Astrocyte (in vitro differentiated cells and primary cell): ENCODE measurements around the gene FHIT. TPM values are rescaled to one million over a fixed set of nuclear protein-coding genes. Genes with fewer than 3 reads are reported as not detected.

ENCODE experiments used
- DNase-seq: peaks from one replicate; pipeline ENCODE4 v3.0.0-alpha.2; 2010; ENCODE audit warnings: low read depth
- FAIRE-seq: peaks from 2 replicates; lab custom pipeline; 2011; peaks lifted over from hg19 to GRCh38; lab: Jason Lieb, UNC
- H2AFZ ChIP-seq: 2 replicates; pipeline ENCODE4 v1.6.0; 2012; ENCODE audit warnings: low read depth, low read length, inconsistent platforms
- H3K27ac ChIP-seq: 2 replicates; pipeline ENCODE4 v1.5.1; 2011; ENCODE audit warnings: low read depth, low read length, inconsistent platforms
- H3K27me3 ChIP-seq: 2 replicates; pipeline ENCODE4 v1.6.0; 2011; ENCODE audit warnings: low read length, inconsistent platforms; ENCODE audit not compliant: insufficient read depth
- H3K36me3 ChIP-seq: 2 replicates; pipeline ENCODE4 v1.5.1; 2011; ENCODE audit warnings: low read length, inconsistent platforms; ENCODE audit not compliant: insufficient read depth
- H3K4me1 ChIP-seq: 2 replicates; pipeline ENCODE4 v1.5.1; 2011; ENCODE audit warnings: low read length, inconsistent platforms; ENCODE audit not compliant: insufficient read depth
- H3K4me2 ChIP-seq: 2 replicates; pipeline ENCODE4 v1.6.0; 2012; ENCODE audit warnings: low read length, inconsistent platforms
- H3K4me3 ChIP-seq: 2 replicates; pipeline ENCODE4 v1.5.1; 2011; ENCODE audit warnings: low read depth, mild to moderate bottlenecking, low read length, inconsistent platforms; ENCODE audit not compliant: insufficient read depth
- H3K79me2 ChIP-seq: 2 replicates; pipeline ENCODE4 v1.6.0; 2012; ENCODE audit warnings: mild to moderate bottlenecking, low read length, inconsistent platforms; ENCODE audit not compliant: insufficient read depth
- H3K9ac ChIP-seq: 2 replicates; pipeline ENCODE4 v1.6.0; 2012; ENCODE audit warnings: mild to moderate bottlenecking, low read length, inconsistent platforms
- H3K9me3 ChIP-seq: 2 replicates; pipeline ENCODE4 v1.5.1; 2012; ENCODE audit warnings: low read depth, mild to moderate bottlenecking, low read length, inconsistent platforms; ENCODE audit not compliant: insufficient read depth
- H4K20me1 ChIP-seq: 2 replicates; pipeline ENCODE4 v1.6.0; 2012; ENCODE audit warnings: low read length, inconsistent platforms; ENCODE audit not compliant: insufficient read depth
- H3K27ac Mint-ChIP-seq: one replicate; pipeline ENCODE4 v1.8.0; 2021; ENCODE audit warnings: mild to moderate bottlenecking, mixed read lengths; ENCODE audit not compliant: unreplicated experiment
- H3K27me3 Mint-ChIP-seq: one replicate; pipeline ENCODE4 v1.8.0; 2021; ENCODE audit warnings: low read depth, mixed read lengths; ENCODE audit not compliant: unreplicated experiment
- H3K36me3 Mint-ChIP-seq: one replicate; pipeline ENCODE4 v1.8.0; 2021; ENCODE audit warnings: low read depth, mixed read lengths; ENCODE audit not compliant: unreplicated experiment
- H3K4me1 Mint-ChIP-seq: one replicate; pipeline ENCODE4 v1.8.0; 2021; ENCODE audit warnings: low read depth, mixed read lengths; ENCODE audit not compliant: unreplicated experiment
- H3K4me3 Mint-ChIP-seq: one replicate; pipeline ENCODE4 v1.8.0; 2021; ENCODE audit warnings: mild to moderate bottlenecking, moderate library complexity, mixed read lengths; ENCODE audit not compliant: unreplicated experiment
- H3K9me3 Mint-ChIP-seq: one replicate; pipeline ENCODE4 v1.8.0; 2021; ENCODE audit warnings: mild to moderate bottlenecking, mixed read lengths; ENCODE audit not compliant: unreplicated experiment
- EZH2 ChIP-seq: IDR thresholded peaks from 2 replicates; pipeline ENCODE4 v1.6.1; 2012; ENCODE audit warnings: mild to moderate bottlenecking, low read length, inconsistent platforms; ENCODE audit not compliant: insufficient read depth
- total RNA-seq: library from RNA; stranded (reverse); gene quantifications from 2 replicates; pipeline ENCODE4 v1.2.1, GENCODE V29; 2021
- TF ChIP-seq, protein P1 (sequence below): IDR thresholded peaks from 2 replicates; pipeline ENCODE4 v1.5.1; 2011; ENCODE audit warnings: low read depth, mild to moderate bottlenecking, inconsistent platforms, low read length, moderate library complexity; ENCODE audit not compliant: insufficient read depth

Gene FHIT
- total RNA-seq, 1 donor from 2014 or later = 6.7 TPM

DNA sequence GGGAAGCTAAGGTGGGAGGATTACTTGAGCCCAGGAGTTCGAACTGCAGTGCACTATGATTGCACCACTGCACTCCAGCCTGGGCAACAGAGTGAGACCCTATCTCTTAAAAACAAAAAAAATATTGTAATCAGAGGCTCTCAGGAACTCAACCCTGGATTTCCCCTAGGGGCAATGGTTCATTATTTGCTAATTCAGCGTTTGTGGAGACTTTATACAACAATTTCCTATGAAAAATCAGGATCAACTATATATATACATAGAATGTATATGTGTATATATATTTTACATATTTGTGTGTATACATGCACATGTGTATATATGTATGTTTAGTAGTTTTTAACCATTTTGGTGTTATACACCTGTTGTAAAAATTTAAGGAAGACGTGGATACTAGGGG is 463.1 kb downstream of the FHIT start:
- TF ChIP-seq, protein P1, sequence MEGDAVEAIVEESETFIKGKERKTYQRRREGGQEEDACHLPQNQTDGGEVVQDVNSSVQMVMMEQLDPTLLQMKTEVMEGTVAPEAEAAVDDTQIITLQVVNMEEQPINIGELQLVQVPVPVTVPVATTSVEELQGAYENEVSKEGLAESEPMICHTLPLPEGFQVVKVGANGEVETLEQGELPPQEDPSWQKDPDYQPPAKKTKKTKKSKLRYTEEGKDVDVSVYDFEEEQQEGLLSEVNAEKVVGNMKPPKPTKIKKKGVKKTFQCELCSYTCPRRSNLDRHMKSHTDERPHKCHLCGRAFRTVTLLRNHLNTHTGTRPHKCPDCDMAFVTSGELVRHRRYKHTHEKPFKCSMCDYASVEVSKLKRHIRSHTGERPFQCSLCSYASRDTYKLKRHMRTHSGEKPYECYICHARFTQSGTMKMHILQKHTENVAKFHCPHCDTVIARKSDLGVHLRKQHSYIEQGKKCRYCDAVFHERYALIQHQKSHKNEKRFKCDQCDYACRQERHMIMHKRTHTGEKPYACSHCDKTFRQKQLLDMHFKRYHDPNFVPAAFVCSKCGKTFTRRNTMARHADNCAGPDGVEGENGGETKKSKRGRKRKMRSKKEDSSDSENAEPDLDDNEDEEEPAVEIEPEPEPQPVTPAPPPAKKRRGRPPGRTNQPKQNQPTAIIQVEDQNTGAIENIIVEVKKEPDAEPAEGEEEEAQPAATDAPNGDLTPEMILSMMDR = no peak
- no peak for TF ChIP-seq EZH2

DNA sequence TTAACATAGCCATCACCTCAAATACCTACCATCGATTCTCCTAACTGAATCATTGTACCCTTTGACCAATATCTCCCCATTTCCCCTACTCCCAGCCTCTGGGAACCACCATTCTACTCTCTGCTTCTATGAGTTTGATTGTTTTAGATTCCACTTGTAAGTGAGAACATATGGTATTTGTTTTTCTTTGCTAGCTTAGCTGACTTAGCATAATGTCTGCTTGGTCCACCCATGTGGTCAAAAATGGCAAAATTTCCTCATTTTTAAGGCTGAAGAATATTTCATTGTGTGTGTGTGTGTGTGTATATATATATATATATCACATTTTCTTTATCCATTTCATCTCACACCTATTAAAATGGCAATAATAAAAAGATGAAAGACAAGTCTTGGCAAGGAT is 469.3 kb downstream of the FHIT start:
- H3K27me3 ChIP-seq = no peaks in the 10 kb centered on the region
- Mint-ChIP-seq H3K27me3 (no peaks in the 10 kb centered on the region), H3K4me3 (no peak overlapping the region), H3K4me1 (no peaks in the 10 kb centered on the region), H3K36me3 (peaks cover 2% of the 10 kb centered on the region), H3K27ac (no peak overlapping the region), H3K9me3 (peaks cover 11% of the 10 kb centered on the region)
- H4K20me1 ChIP-seq = no peaks in the 10 kb centered on the region
- no peaks in the 10 kb centered on the region for H3K36me3 ChIP-seq
- no peak overlapping the region for H3K27ac ChIP-seq
- no peaks in the 10 kb centered on the region for H3K79me2 ChIP-seq
- no peaks in the 10 kb centered on the region for H3K4me1 ChIP-seq
- no peaks in the 10 kb centered on the region for H3K9me3 ChIP-seq
- DNase-seq (no peak), FAIRE-seq (no peak)
- no peak overlapping the region for H2AFZ ChIP-seq
- no peak overlapping the region for H3K9ac ChIP-seq
- H3K4me3 ChIP-seq = no peak overlapping the region
- H3K4me2 ChIP-seq = no peak overlapping the region
- TF ChIP-seq, protein P1 = no peak

More for the DNA sequence above, 463.1 kb downstream of the FHIT start:
- Histone ChIP-seq H3K79me2 (no peaks in the 10 kb centered on the region), H3K27me3 (no peaks in the 10 kb centered on the region), H3K4me3 (no peak overlapping the region), H3K9me3 (no peaks in the 10 kb centered on the region), H3K4me2 (no peak overlapping the region), H2AFZ (no peak overlapping the region), H4K20me1 (no peaks in the 10 kb centered on the region), H3K36me3 (no peaks in the 10 kb centered on the region), H3K27ac (no peak overlapping the region), H3K4me1 (no peaks in the 10 kb centered on the region), H3K9ac (no peak overlapping the region)
- H3K4me3 Mint-ChIP-seq = no peak overlapping the region
- no peak overlapping the region for H3K27ac Mint-ChIP-seq
- no peaks in the 10 kb centered on the region for H3K4me1 Mint-ChIP-seq
- DNase-seq (no peak), FAIRE-seq (no peak)
- peaks cover under 1% of the 10 kb centered on the region for H3K9me3 Mint-ChIP-seq
- no peaks in the 10 kb centered on the region for H3K27me3 Mint-ChIP-seq
- H3K36me3 Mint-ChIP-seq = peaks cover 2% of the 10 kb centered on the region

DNA sequence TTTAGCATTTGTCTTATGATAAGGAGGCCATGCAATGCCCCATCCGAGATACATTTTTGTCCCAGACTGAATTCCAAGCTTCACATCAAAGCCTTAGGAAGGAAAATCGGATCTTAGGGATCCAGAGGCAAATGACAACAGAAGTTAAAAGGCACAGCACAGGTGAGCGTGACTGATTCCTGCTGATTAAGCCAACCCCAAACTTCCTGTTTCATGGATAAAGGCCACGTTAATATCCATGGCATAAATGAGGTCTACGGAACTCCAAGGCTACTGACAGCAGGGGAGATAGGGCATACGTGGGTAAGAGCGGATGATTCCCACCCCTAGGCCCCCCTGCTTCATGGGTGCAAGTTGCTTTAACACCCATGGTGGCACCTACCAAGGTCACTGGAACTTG is 471.6 kb downstream of the FHIT start:
- Histone ChIP-seq H3K4me1 (no peaks in the 10 kb centered on the region), H3K9ac (no peak overlapping the region), H3K27ac (no peak overlapping the region), H3K79me2 (no peaks in the 10 kb centered on the region), H3K4me2 (no peak overlapping the region), H3K36me3 (no peaks in the 10 kb centered on the region), H3K27me3 (no peaks in the 10 kb centered on the region), H3K9me3 (peaks cover 3% of the 10 kb centered on the region), H3K4me3 (no peak overlapping the region), H2AFZ (no peak overlapping the region), H4K20me1 (no peaks in the 10 kb centered on the region)
- no peak for FAIRE-seq
- Mint-ChIP-seq H3K4me3 (no peak overlapping the region), H3K9me3 (peaks cover 26% of the 10 kb centered on the region), H3K36me3 (peaks cover 2% of the 10 kb centered on the region), H3K27ac (no peak overlapping the region), H3K27me3 (no peaks in the 10 kb centered on the region), H3K4me1 (no peaks in the 10 kb centered on the region)
- TF ChIP-seq EZH2 = no peak
- TF ChIP-seq, protein P1 = no peak
- DNase-seq = no peak
